ENCODE results near the gene IFT81. TPM values are rescaled to one million over a fixed set of nuclear protein-coding genes. Genes with fewer than 3 reads are reported as not detected.

The IFT81 gene
- total and polyA plus RNA-seq, 5 experiments from 2014 or later = 0.45 to 2.5 (median 0.82) TPM

GRCh38 chr12:110174373-110174996 is 50.3 kb downstream of the IFT81 start:
- H3K4me3 Mint-ChIP-seq = no peak overlapping the region
- ATAC-seq = no peak
- POLR2A ChIA-PET = no interaction called here
- H3K27ac Mint-ChIP-seq = no peak overlapping the region
- DNase-seq = no peak
- no peaks in the 10 kb centered on the region for H3K4me1 Mint-ChIP-seq
- H3K36me3 Mint-ChIP-seq = no peaks in the 10 kb centered on the region
- H3K27me3 Mint-ChIP-seq = no peaks in the 10 kb centered on the region
- no peaks in the 10 kb centered on the region for H3K9me3 Mint-ChIP-seq

- Mint-ChIP-seq H3K36me3 (no peaks in the 10 kb centered on the region), H3K27me3 (no peaks in the 10 kb centered on the region), H3K4me1 (no peaks in the 10 kb centered on the region), H3K9me3 (no peaks in the 10 kb centered on the region), H3K4me3 (no peak overlapping the region), H3K27ac (no peak overlapping the region)
- DNase-seq (no peak), ATAC-seq (no peak)
- POLR2A ChIA-PET = no interaction called here
These were observed 51.0 kb downstream of the IFT81 start for GRCh38 chr12:110175201-110175600.

GRCh38 chr12:110176745-110177144 is 52.6 kb downstream of the IFT81 start:
- no peak for DNase-seq
- Mint-ChIP-seq H3K27ac (no peak overlapping the region), H3K4me3 (no peak overlapping the region), H3K27me3 (no peaks in the 10 kb centered on the region), H3K9me3 (no peaks in the 10 kb centered on the region), H3K4me1 (no peaks in the 10 kb centered on the region), H3K36me3 (no peaks in the 10 kb centered on the region)
- POLR2A ChIA-PET = no interaction called here
- no peak for ATAC-seq

GRCh38 chr12:110179291-110179690 is 55.1 kb downstream of the IFT81 start:
- DNase-seq = no peak
- POLR2A ChIA-PET = no interaction called here
- no peak for ATAC-seq
- H3K27me3 Mint-ChIP-seq = no peaks in the 10 kb centered on the region
- H3K27ac Mint-ChIP-seq = no peak overlapping the region
- H3K9me3 Mint-ChIP-seq = peaks cover 0 to under 1% (median 0%) of the 10 kb centered on the region in 9 donors
- no peak overlapping the region for H3K4me3 Mint-ChIP-seq
- no peaks in the 10 kb centered on the region for H3K4me1 Mint-ChIP-seq
- no peaks in the 10 kb centered on the region for H3K36me3 Mint-ChIP-seq

- H3K27ac Mint-ChIP-seq = no peak overlapping the region
These were observed 56.4 kb downstream of the IFT81 start for GRCh38 chr12:110180591-110181005.

GRCh38 chr12:110182281-110182680 is 58.1 kb downstream of the IFT81 start:
- no peaks in the 10 kb centered on the region for H3K27me3 Mint-ChIP-seq
- H3K9me3 Mint-ChIP-seq = peaks cover 6 to 20% (median 14%) of the 10 kb centered on the region in 9 donors
- POLR2A ChIA-PET = interaction anchor here (0.6 kb wide), 1 partner anchor 47 kb away, joined by 3 read pairs; no protein-coding TSS in a partner anchor
- H3K4me3 Mint-ChIP-seq = no peak overlapping the region
- DNase-seq = no peak
- peaks cover 0 to 18% (median 7%) of the 10 kb centered on the region in 3 donors for H3K36me3 Mint-ChIP-seq
- no peak for ATAC-seq
- H3K27ac Mint-ChIP-seq = no peak overlapping the region
- no peaks in the 10 kb centered on the region for H3K4me1 Mint-ChIP-seq

More at GRCh38 chr12:110180591-110181005, 56.4 kb downstream of the IFT81 start:
- H3K36me3 Mint-ChIP-seq = peaks cover 0 to 6% (median 0%) of the 10 kb centered on the region in 3 donors
- ATAC-seq (no peak), DNase-seq (no peak)
- peaks cover 0 to 4% (median under 1%) of the 10 kb centered on the region in 9 donors for H3K9me3 Mint-ChIP-seq
- POLR2A ChIA-PET = no interaction called here
- no peak overlapping the region for H3K4me3 Mint-ChIP-seq
- H3K4me1 Mint-ChIP-seq = no peaks in the 10 kb centered on the region
- no peaks in the 10 kb centered on the region for H3K27me3 Mint-ChIP-seq

GRCh38 chr12:110183386-110183785 is 59.2 kb downstream of the IFT81 start:
- POLR2A ChIA-PET = no interaction called here
- H3K27ac Mint-ChIP-seq = no peak overlapping the region
- no peak overlapping the region for H3K4me3 Mint-ChIP-seq
- H3K4me1 Mint-ChIP-seq = no peaks in the 10 kb centered on the region
- DNase-seq (no peak), ATAC-seq (no peak)
- no peaks in the 10 kb centered on the region for H3K27me3 Mint-ChIP-seq
- peaks cover 0 to 20% (median 10%) of the 10 kb centered on the region in 3 donors for H3K36me3 Mint-ChIP-seq
- peaks cover 6 to 24% (median 16%) of the 10 kb centered on the region in 9 donors for H3K9me3 Mint-ChIP-seq

- no peaks in the 10 kb centered on the region for H3K4me1 Mint-ChIP-seq
- ATAC-seq (no peak), DNase-seq (no peak)
- H3K27me3 Mint-ChIP-seq = no peaks in the 10 kb centered on the region
- no peak overlapping the region for H3K27ac Mint-ChIP-seq
- POLR2A ChIA-PET = interaction anchor here (0.5 kb wide), 1 partner anchor 30 kb away, joined by 3 read pairs; no protein-coding TSS in a partner anchor
- H3K9me3 Mint-ChIP-seq = peaks cover 6 to 24% (median 17%) of the 10 kb centered on the region in 9 donors
- no peak overlapping the region for H3K4me3 Mint-ChIP-seq
- H3K36me3 Mint-ChIP-seq = peaks cover 0 to 28% (median 10%) of the 10 kb centered on the region in 3 donors
These were observed 61.5 kb downstream of the IFT81 start for GRCh38 chr12:110185626-110186025.

GRCh38 chr12:110186059-110186458 is 61.9 kb downstream of the IFT81 start:
- no peak overlapping the region for H3K4me3 Mint-ChIP-seq
- POLR2A ChIA-PET = no interaction called here
- peaks cover 0 to 28% (median 10%) of the 10 kb centered on the region in 3 donors for H3K36me3 Mint-ChIP-seq
- ATAC-seq (no peak), DNase-seq (no peak)
- no peaks in the 10 kb centered on the region for H3K27me3 Mint-ChIP-seq
- no peaks in the 10 kb centered on the region for H3K4me1 Mint-ChIP-seq
- H3K27ac Mint-ChIP-seq = no peak overlapping the region
- peaks cover 6 to 24% (median 17%) of the 10 kb centered on the region in 9 donors for H3K9me3 Mint-ChIP-seq

GRCh38 chr12:110193196-110193595 is 69.0 kb downstream of the IFT81 start:
- Mint-ChIP-seq H3K9me3 (peaks cover 0 to 7% (median 1%) of the 10 kb centered on the region in 9 donors), H3K36me3 (peaks cover 0 to 9% (median 3%) of the 10 kb centered on the region in 3 donors), H3K27me3 (no peaks in the 10 kb centered on the region), H3K4me1 (no peaks in the 10 kb centered on the region), H3K4me3 (no peak overlapping the region), H3K27ac (no peak overlapping the region)
- ATAC-seq (no peak), DNase-seq (no peak)
- POLR2A ChIA-PET = no interaction called here

- Mint-ChIP-seq H3K4me1 (peaks cover 5 to 8% (median 6%) of the 10 kb centered on the region in 4 donors), H3K9me3 (peaks cover 0 to 4% (median 0%) of the 10 kb centered on the region in 9 donors), H3K27me3 (no peaks in the 10 kb centered on the region), H3K4me3 (no peak overlapping the region), H3K27ac (peak overlapping the region in 2 of 10 donors; percentile 50 to 78), H3K36me3 (peaks cover 0 to 3% (median 0%) of the 10 kb centered on the region in 3 donors)
- DNase-seq (no peak), ATAC-seq (no peak)
- POLR2A ChIA-PET = no interaction called here
These were observed 72.8 kb downstream of the IFT81 start for GRCh38 chr12:110197003-110197402.

GRCh38 chr12:110198386-110198785 is 74.2 kb downstream of the IFT81 start:
- H3K9me3 Mint-ChIP-seq = peaks cover 0 to 4% (median 0%) of the 10 kb centered on the region in 9 donors
- H3K36me3 Mint-ChIP-seq = peaks cover 0 to 3% (median 0%) of the 10 kb centered on the region in 3 donors
- POLR2A ChIA-PET = no interaction called here
- DNase-seq (no peak), ATAC-seq (no peak)
- H3K4me1 Mint-ChIP-seq = peaks cover 5 to 8% (median 6%) of the 10 kb centered on the region in 4 donors
- H3K27me3 Mint-ChIP-seq = no peaks in the 10 kb centered on the region
- no peak overlapping the region for H3K4me3 Mint-ChIP-seq
- no peak overlapping the region for H3K27ac Mint-ChIP-seq

GRCh38 chr12:110199339-110200123 is 75.4 kb downstream of the IFT81 start:
- no peak for ATAC-seq
- Mint-ChIP-seq H3K27me3 (no peaks in the 10 kb centered on the region), H3K9me3 (no peaks in the 10 kb centered on the region), H3K27ac (peak overlapping the region in 2 of 10 donors; percentile 6 to 13), H3K4me3 (peak overlapping the region in 1 of 10 donors; percentile 47), H3K4me1 (peaks cover 5 to 8% (median 6%) of the 10 kb centered on the region in 4 donors), H3K36me3 (no peaks in the 10 kb centered on the region)
- POLR2A ChIA-PET = no interaction called here
- no peak for DNase-seq

All from naive thymus-derived CD8-positive, alpha-beta T cell (primary cell).